HG02623 (cell line): ENCODE results near the gene RAX2.
A peak's percentile ranks its signal among the peaks of the same experiment; 100 is the strongest.
"Not testable (repeated sequence)": the region's sequence is repeated elsewhere in the genome, so short reads cannot be mapped to it uniquely, and the experiment has no call there.

Source experiments
- ATAC-seq: cut with Tn5 transposase; IDR thresholded peaks from one replicate; pipeline ENCODE4 v1.9.1; 2021; ENCODE audit warnings: moderate library complexity; ENCODE audit not compliant: unreplicated experiment

The RAX2 gene

GRCh38 chr19:3778104-3778867 lies 6.3 kb upstream of the RAX2 start:
- no peak for ATAC-seq

GRCh38 chr19:3776479-3777040 lies 4.5 kb upstream of the RAX2 start:
- no peak for ATAC-seq

GRCh38 chr19:3775831-3776230 lies 3.8 kb upstream of the RAX2 start:
- ATAC-seq: no peak

- no peak for ATAC-seq
Observed at GRCh38 chr19:3775374-3775711, 3.3 kb upstream of the RAX2 start.

GRCh38 chr19:3774621-3775373 lies 2.8 kb upstream of the RAX2 start:
- ATAC-seq: no peak

- no peak for ATAC-seq
Observed at GRCh38 chr19:3773814-3774515, 1.9 kb upstream of the RAX2 start.

GRCh38 chr19:3771000-3771905 lies 775 bp downstream of the RAX2 start:
- no peak for ATAC-seq

- no peak for ATAC-seq
Observed at GRCh38 chr19:3770136-3770999, 1.7 kb downstream of the RAX2 start.

GRCh38 chr19:3769494-3769893 lies 2.5 kb downstream of the RAX2 start:
- ATAC-seq: no peak

- no peak for ATAC-seq
Observed at GRCh38 chr19:3768748-3769099, 3.3 kb downstream of the RAX2 start.

GRCh38 chr19:3768015-3768747 lies 3.8 kb downstream of the RAX2 start:
- no peak for ATAC-seq

GRCh38 chr19:3767050-3767449 lies 5.0 kb downstream of the RAX2 start:
- no peak for ATAC-seq

- no peak for ATAC-seq
Observed at GRCh38 chr19:3766520-3766919, 5.5 kb downstream of the RAX2 start.

GRCh38 chr19:3765757-3766156 lies 6.3 kb downstream of the RAX2 start:
- not testable (repeated sequence) for ATAC-seq

- ATAC-seq: no peak
Observed at GRCh38 chr19:3765121-3765520, 6.9 kb downstream of the RAX2 start.

- ATAC-seq: peak; percentile 74
Observed at GRCh38 chr19:3762501-3763459, 9.2 kb downstream of the RAX2 start, which contains the start of gene MRPL54. TSS of gene MRPL54 (plus strand) at chr19:3762682. CDS start at chr19:3762701, 19 bp downstream.

GRCh38 chr19:3762130-3762473 lies 9.9 kb downstream of the RAX2 start:
- no peak for ATAC-seq
